Activated CD4-positive, alpha-beta T cell treated with anti-CD3 and anti-CD28 coated beads, Interleukin-2, amount 10 ng/mL, durations not matched to agents 7 days and 5 days (primary cell): ENCODE measurements around the gene SNAPC2. TPM values are rescaled to one million over a fixed set of nuclear protein-coding genes. Genes with fewer than 3 reads are reported as not detected.
A peak's percentile ranks its signal among the peaks of the same experiment; 100 is the strongest.
"Not testable (repeated sequence)": the region's sequence is repeated elsewhere in the genome, so short reads cannot be mapped to it uniquely, and the experiment has no call there.

Source experiments
- CTCF ChIA-PET: fragments of 350-600 bp; sonication (Branson Sonifier 250); formaldehyde crosslinking; loops from one replicate; lab custom pipeline; 2021; ENCODE audit warnings: antibody characterized with exemption; lab: Charles Lee
- POLR2A ChIA-PET: fragments of 350-600 bp; sonication (Branson Sonifier 250); formaldehyde crosslinking; loops from one replicate; lab custom pipeline; 2021; ENCODE audit warnings: antibody characterized with exemption; lab: Charles Lee
- DNase-seq: peaks from one replicate; pipeline ENCODE4 v3.0.0-alpha.2; 2020
- H3K27ac Mint-ChIP-seq: one replicate; pipeline ENCODE4 v1.8.0; 2021; ENCODE audit warnings: mild to moderate bottlenecking, moderate library complexity, mixed read lengths
- H3K27me3 Mint-ChIP-seq: one replicate; pipeline ENCODE4 v1.8.0; 2021; ENCODE audit warnings: mixed read lengths
- H3K36me3 Mint-ChIP-seq: one replicate; pipeline ENCODE4 v1.8.0; 2021; ENCODE audit warnings: low read depth, mixed read lengths
- H3K4me1 Mint-ChIP-seq: one replicate; pipeline ENCODE4 v1.8.0; 2021; ENCODE audit warnings: mixed read lengths
- H3K4me3 Mint-ChIP-seq: one replicate; pipeline ENCODE4 v1.8.0; 2021; ENCODE audit warnings: mild to moderate bottlenecking, moderate library complexity, mixed read lengths
- H3K9me3 Mint-ChIP-seq: one replicate; pipeline ENCODE4 v1.8.0; 2021; ENCODE audit warnings: mixed read lengths
- total RNA-seq, 2 experiments: library from RNA; stranded (reverse); gene quantifications; one replicate each; pipeline ENCODE4 v1.2.3, GENCODE V29; 2021

SNAPC2 gene
- total RNA-seq, 2 experiments from 2014 or later: 18.6 to 19.1 TPM

DNA sequence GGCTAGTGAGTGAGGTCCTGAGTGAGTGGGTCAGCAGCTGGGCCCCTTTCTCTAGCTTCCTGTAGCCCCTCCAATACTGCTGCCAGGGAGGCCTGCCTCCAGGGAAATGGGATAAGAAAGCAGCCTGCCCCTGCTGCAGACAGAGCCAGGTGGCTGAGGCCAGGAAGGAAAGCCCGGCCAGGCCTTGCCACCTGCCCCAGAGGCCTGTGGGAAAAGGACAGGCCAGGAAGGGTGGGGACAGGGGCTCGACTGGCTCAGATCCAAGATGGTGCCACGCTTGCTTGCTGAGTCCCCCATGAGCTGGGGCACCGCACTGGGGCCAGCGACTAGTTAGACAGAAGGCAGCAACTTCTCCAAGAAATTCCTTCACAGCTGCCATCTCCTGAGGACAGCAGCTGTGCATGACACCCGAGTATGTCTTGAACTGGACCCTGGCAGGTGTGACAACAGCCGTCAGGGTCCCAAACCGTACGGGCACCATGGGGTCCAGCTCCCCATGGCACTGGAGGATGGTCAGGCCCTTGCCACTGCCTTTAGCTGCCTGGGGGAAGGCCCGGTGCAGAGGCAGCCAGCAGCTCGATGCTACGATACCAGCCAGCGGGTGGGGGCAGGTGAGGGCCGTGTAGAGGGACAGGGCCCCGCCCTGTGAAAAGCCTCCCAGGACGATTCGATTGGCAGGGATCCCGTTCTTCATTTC lies 40.9 kb upstream of the SNAPC2 start:
- ChIA-PET POLR2A (no interaction called here), CTCF (interaction anchor here (1.4 to 1.5 kb wide), 2 partner anchors 10 to 26 kb away, joined by 4 to 8 read pairs; no protein-coding TSS in a partner anchor)
- no peaks in the 10 kb centered on the region for H3K9me3 Mint-ChIP-seq
- no peak overlapping the region for H3K4me3 Mint-ChIP-seq
- no peak overlapping the region for H3K27ac Mint-ChIP-seq
- no peak for DNase-seq
- peaks cover 14% of the 10 kb centered on the region for H3K27me3 Mint-ChIP-seq
- no peaks in the 10 kb centered on the region for H3K36me3 Mint-ChIP-seq
- peaks cover 9% of the 10 kb centered on the region for H3K4me1 Mint-ChIP-seq

DNA sequence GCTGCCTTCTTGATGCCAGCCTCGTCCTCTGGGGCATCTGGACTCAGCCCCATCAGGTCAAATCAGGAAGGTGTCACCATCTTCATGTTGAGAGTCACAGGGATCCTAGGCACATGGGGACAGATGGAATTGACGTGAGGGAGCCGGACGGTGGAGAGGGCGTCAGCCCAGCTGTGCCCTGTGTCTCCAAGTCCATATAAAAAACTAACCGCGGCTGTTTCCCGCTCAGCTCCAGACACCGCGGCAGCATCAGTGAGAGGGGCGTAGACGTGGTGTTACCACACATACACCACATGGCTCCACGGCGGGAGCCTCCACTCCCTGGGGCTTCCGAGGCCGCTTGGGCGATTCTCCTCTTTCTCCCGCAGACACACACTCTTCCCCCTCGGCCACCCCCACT lies 40.3 kb upstream of the SNAPC2 start:
- Mint-ChIP-seq H3K4me3 (no peak overlapping the region), H3K4me1 (peaks cover 7% of the 10 kb centered on the region), H3K27ac (no peak overlapping the region), H3K36me3 (no peaks in the 10 kb centered on the region), H3K27me3 (peaks cover 10% of the 10 kb centered on the region), H3K9me3 (no peaks in the 10 kb centered on the region)
- ChIA-PET CTCF (interaction anchor here (1.4 to 1.5 kb wide), 2 partner anchors 10 to 26 kb away, joined by 4 to 8 read pairs; no protein-coding TSS in a partner anchor), POLR2A (no interaction called here)
- DNase-seq: peak; percentile 35

DNA sequence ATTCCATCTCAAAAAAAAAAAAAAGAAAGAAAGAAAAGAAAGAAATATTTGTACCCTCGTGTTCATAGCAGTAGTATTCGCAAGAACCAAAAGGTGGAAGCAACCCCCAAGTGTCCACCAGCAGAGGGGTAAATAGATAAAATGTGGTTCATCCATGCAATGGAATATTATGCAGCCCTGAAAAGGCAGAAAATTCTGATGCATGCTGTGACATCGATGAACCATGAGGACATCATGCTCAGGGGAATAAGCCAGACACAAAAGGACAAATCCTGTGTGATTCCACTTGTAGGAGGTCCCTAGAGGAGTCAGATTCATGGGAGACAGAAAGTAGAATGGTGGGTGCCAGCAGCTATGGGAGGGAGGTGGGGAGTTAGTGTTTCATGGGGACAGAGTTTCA lies 38.2 kb upstream of the SNAPC2 start:
- no peak for DNase-seq
- H3K4me3 Mint-ChIP-seq: no peak overlapping the region
- no peaks in the 10 kb centered on the region for H3K36me3 Mint-ChIP-seq
- no peak overlapping the region for H3K27ac Mint-ChIP-seq
- ChIA-PET POLR2A (no interaction called here), CTCF (interaction anchor here (0.5 to 2.3 kb wide), 4 partner anchors 13 to 20 kb away, joined by 3 to 7 read pairs (median 4); no protein-coding TSS in a partner anchor)
- peaks cover 3% of the 10 kb centered on the region for H3K4me1 Mint-ChIP-seq
- H3K27me3 Mint-ChIP-seq: peaks cover 2% of the 10 kb centered on the region
- H3K9me3 Mint-ChIP-seq: no peaks in the 10 kb centered on the region

GRCh38 chr19:7883105-7883504 lies 37.0 kb upstream of the SNAPC2 start:
- POLR2A ChIA-PET: no interaction called here
- CTCF ChIA-PET: interaction anchor here (0.6 to 2.3 kb wide), 6 partner anchors 11 to 1226 kb away, joined by 3 to 7 read pairs (median 3); partner anchors contain the start of gene MAP2K7
- Mint-ChIP-seq H3K4me1 (peaks cover 3% of the 10 kb centered on the region), H3K27ac (no peak overlapping the region), H3K36me3 (no peaks in the 10 kb centered on the region), H3K27me3 (peaks cover 3% of the 10 kb centered on the region), H3K9me3 (no peaks in the 10 kb centered on the region), H3K4me3 (no peak overlapping the region)
- DNase-seq: no peak

- DNase-seq: no peak
- peaks cover 7% of the 10 kb centered on the region for H3K27me3 Mint-ChIP-seq
- H3K9me3 Mint-ChIP-seq: no peaks in the 10 kb centered on the region
- no peaks in the 10 kb centered on the region for H3K36me3 Mint-ChIP-seq
- no peak overlapping the region for H3K4me3 Mint-ChIP-seq
- no peak overlapping the region for H3K27ac Mint-ChIP-seq
- peaks cover 6% of the 10 kb centered on the region for H3K4me1 Mint-ChIP-seq
- CTCF ChIA-PET: interaction anchor here (0.6 to 2.3 kb wide), 6 partner anchors 10 to 1225 kb away, joined by 3 to 7 read pairs (median 3); partner anchors contain the start of gene MAP2K7
- POLR2A ChIA-PET: no interaction called here
Measured at GRCh38 chr19:7883796-7884570, 36.2 kb upstream of the SNAPC2 start.

GRCh38 chr19:7885818-7886217 lies 34.3 kb upstream of the SNAPC2 start:
- H3K4me1 Mint-ChIP-seq: peaks cover 7% of the 10 kb centered on the region
- H3K27me3 Mint-ChIP-seq: peaks cover 11% of the 10 kb centered on the region
- H3K4me3 Mint-ChIP-seq: no peak overlapping the region
- DNase-seq: no peak
- POLR2A ChIA-PET: no interaction called here
- no peaks in the 10 kb centered on the region for H3K36me3 Mint-ChIP-seq
- CTCF ChIA-PET: interaction anchor here (1.0 kb wide), 1 partner anchor 17 kb away, joined by 4 read pairs; no protein-coding TSS in a partner anchor
- H3K9me3 Mint-ChIP-seq: no peaks in the 10 kb centered on the region
- no peak overlapping the region for H3K27ac Mint-ChIP-seq

GRCh38 chr19:7887408-7888144 lies 32.6 kb upstream of the SNAPC2 start:
- H3K27ac Mint-ChIP-seq: no peak overlapping the region
- H3K4me3 Mint-ChIP-seq: no peak overlapping the region
- DNase-seq: no peak
- peaks cover 14% of the 10 kb centered on the region for H3K27me3 Mint-ChIP-seq
- no peaks in the 10 kb centered on the region for H3K36me3 Mint-ChIP-seq
- peaks cover 7% of the 10 kb centered on the region for H3K4me1 Mint-ChIP-seq
- CTCF ChIA-PET: interaction anchor here (1.0 to 2.1 kb wide), 4 partner anchors 10 to 30 kb away, joined by 3 to 7 read pairs (median 4); partner anchors contain the start of gene MAP2K7
- no peaks in the 10 kb centered on the region for H3K9me3 Mint-ChIP-seq
- POLR2A ChIA-PET: no interaction called here

DNA sequence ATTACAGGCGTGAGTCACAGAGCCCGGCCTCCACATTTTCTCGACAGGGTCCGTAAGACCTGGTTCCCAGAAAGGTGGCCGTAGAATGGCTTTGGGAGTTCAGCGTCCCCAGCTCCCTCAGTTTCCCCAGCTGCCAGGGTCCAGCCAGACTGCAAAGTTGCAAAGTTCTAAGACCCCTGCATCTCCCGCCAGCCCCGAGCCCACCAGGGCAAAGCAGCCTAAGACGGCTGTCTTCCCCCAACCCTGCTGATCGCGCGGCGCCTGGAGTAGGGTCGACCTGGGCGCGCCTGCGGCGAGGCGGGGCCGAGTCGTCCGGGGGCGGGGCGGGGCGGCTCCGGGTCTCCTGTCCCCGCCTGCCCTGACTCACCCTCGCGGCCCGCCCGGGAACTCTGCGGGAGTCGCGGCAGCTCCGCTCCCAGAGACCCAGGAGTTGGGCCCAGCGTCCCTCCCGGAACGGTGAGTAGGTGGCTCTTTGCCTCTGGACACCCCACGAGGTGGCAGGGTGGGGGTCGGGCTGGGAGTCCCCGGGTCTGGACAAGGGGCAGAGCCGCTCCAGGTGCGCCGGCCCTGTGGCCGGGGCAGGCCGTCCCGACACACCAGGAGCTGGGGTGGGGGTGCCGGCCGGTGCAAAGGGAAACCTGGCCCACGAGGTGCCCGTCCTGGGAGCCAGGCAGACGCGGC lies 31.9 kb upstream of the SNAPC2 start, which contains the start of gene LRRC8E:
Gene LRRC8E, plus strand, starts transcription at position 366 of the 681 bp plus-strand sequence. CDS start 7,094 bp downstream, outside the sequence.
- Mint-ChIP-seq H3K27ac (no peak within 1 kb of the TSS), H3K4me3 (no peak within 1 kb of the TSS), H3K4me1 (peaks cover 7% of the 10 kb centered on the region), H3K9me3 (no peaks in the 10 kb centered on the region), H3K36me3 (no peaks in the 10 kb centered on the region), H3K27me3 (peaks cover 14% of the 10 kb centered on the region)
- POLR2A ChIA-PET: no interaction called here
- CTCF ChIA-PET: interaction anchor here (1.0 to 2.1 kb wide), 4 partner anchors 10 to 29 kb away, joined by 3 to 7 read pairs (median 4); partner anchors contain the start of gene MAP2K7
- DNase-seq: no peak

- H3K9me3 Mint-ChIP-seq: no peaks in the 10 kb centered on the region
- H3K4me3 Mint-ChIP-seq: no peak overlapping the region
- CTCF ChIA-PET: no interaction called here
- H3K27me3 Mint-ChIP-seq: peaks cover 14% of the 10 kb centered on the region
- no peaks in the 10 kb centered on the region for H3K36me3 Mint-ChIP-seq
- no peak for DNase-seq
- H3K27ac Mint-ChIP-seq: no peak overlapping the region
- POLR2A ChIA-PET: no interaction called here
- peaks cover 6% of the 10 kb centered on the region for H3K4me1 Mint-ChIP-seq
Measured at GRCh38 chr19:7888826-7889217, 31.3 kb upstream of the SNAPC2 start.

- H3K27ac Mint-ChIP-seq, DNase-seq, H3K9me3 Mint-ChIP-seq, H3K4me1 Mint-ChIP-seq, H3K4me3 Mint-ChIP-seq, H3K36me3 Mint-ChIP-seq, POLR2A ChIA-PET: not testable (repeated sequence)
- CTCF ChIA-PET: interaction anchor here (2.4 kb wide), 1 partner anchor 10 kb away, joined by 6 read pairs; the partner anchor contains the start of gene MAP2K7
- H3K27me3 Mint-ChIP-seq: peaks cover 11% of the 10 kb centered on the region
Measured at GRCh38 chr19:7893362-7894101, 26.6 kb upstream of the SNAPC2 start.

DNA sequence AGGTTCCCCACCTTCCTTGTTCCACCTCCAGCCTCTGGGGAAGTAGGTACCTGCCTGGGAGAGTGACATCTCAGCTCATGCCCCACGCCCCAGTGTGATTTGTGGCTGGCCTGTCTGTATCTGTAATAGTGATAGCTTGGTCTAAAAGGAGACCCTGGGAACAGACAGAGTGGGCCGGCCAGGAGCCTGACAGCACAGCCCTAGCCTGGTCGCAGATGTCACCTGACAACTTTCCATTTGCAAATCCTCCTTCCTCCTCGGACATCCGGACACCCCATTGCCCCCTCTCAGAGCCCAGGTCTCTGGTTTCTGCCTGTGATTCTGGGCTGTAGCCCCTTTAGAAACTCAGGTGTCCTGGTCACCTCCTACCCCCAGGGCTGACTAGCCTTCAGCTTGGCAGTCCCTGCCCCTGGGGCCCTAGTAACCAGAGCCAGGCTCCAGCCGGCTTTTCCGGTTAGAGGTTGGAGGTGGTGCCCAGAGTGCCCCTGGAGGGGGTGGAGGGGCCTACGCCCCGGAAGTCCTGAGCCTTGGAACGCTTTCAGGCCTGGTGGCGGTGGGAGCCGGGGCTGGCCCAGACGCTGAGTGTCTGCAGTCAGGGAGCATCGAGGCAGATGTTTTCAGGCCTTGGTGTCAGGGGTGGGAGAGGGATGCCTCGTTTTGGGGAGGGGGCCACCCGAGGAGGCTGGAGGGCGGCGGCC lies 25.4 kb upstream of the SNAPC2 start:
- Mint-ChIP-seq H3K4me3 (no peak overlapping the region), H3K27ac (no peak overlapping the region), H3K9me3 (no peaks in the 10 kb centered on the region), H3K36me3 (no peaks in the 10 kb centered on the region), H3K27me3 (peaks cover 7% of the 10 kb centered on the region), H3K4me1 (no peaks in the 10 kb centered on the region)
- DNase-seq: no peak
- POLR2A ChIA-PET: no interaction called here
- CTCF ChIA-PET: interaction anchor here (0.6 to 2.4 kb wide), 3 partner anchors 9 to 23 kb away, joined by 3 to 6 read pairs (median 3); partner anchors contain the start of gene MAP2K7
